ENCODE data around the gene MEMO1. TPM values are rescaled to one million over a fixed set of nuclear protein-coding genes. Genes with fewer than 3 reads are reported as not detected.

Gene MEMO1
- total RNA-seq, 2 experiments from 2014 or later: 43.5 to 43.8 TPM

DNA sequence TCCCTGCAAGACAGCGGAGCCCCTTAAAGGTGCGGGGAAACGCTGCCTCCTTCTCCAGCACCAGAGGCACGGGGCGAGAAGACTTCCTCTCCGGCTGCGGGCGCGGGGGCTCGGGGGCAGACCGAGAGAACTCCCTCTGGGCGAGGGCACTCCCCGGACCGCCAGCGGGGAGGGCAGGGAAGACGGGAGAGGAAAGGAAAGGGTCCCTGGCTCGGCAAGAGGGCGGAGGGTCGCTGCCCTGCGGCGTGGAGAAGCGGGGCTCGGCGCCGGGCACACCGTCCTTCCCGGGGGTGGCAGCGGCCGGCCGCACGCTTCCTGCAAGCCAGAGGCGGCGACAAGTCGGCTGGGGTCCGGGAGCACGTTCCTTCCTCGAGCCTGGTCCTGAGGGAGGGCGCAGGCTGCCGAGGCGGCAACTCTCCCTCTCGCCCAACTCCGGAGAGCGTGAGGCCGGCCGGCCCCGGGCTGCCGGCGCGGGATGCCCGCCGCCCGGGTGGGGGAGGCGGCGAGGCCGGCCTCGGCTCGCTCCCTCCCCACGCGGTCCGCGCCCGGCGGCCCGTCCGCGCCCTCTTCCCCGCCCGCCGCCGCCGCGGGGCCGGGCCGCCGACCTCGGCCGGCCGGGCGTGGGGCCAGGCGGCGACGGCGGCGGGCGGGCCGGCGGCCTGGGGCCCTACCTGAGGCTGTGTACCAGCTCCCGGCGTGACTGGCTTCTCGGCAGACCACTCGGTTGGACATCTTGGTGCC is 1.1 kb downstream of the MEMO1 start:
- H3K36me3 Mint-ChIP-seq: peaks cover 20% of the 10 kb centered on the region
- no peaks in the 10 kb centered on the region for H3K9me3 Mint-ChIP-seq
- DNase-seq (peak; percentile 67), ATAC-seq (ENCODE audit: low read depth) (peak; percentile 11)
- peaks cover 39% of the 10 kb centered on the region for H3K4me1 Mint-ChIP-seq
- POLR2A ChIA-PET: interaction anchor here (1.8 to 2.2 kb wide), 3 partner anchors 30 to 198 kb away, joined by 4 to 19 read pairs (median 9); partner anchors contain the start of genes DPY30 and SPAST
- no peaks in the 10 kb centered on the region for H3K27me3 Mint-ChIP-seq
- peak overlapping the region; percentile 94 for H3K27ac Mint-ChIP-seq
- H3K4me3 Mint-ChIP-seq: peak overlapping the region; percentile 98

DNA sequence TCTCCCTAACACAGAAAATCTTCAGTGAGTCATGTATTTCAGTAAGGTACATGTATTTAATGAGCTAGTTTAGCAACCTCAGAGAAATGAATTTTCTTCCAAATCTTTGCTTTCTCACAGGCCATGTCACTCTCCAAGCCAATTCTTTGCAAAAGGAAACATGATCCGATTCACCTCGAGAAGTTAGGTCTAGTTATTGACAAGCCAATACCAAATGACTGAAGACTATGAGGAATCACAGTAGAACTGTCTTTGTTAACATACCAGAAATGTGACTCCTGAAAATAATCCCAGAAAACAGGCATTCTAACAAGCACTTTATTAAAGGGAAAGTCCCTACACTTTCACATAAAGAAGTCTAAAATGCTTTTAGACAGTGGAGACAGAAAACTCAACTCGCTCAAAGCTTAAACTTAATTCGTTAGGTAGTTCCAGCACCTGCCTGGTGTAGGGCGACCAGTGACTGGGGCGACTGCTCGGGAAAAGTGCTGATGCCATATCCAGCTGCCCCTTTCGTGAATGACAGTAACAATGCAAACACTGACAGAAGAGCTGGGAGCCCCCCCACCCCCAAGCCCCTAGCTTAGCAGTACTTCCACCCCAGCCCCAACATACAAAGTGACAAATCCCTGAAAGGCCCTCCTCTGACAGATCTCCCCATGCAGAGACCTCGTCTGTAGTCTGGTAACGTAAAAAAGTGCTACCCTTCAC is 1.8 kb downstream of the MEMO1 start:
- H3K27ac Mint-ChIP-seq: peak overlapping the region; percentile 94
- POLR2A ChIA-PET: interaction anchor here (1.0 to 2.2 kb wide), 3 partner anchors 9 to 55 kb away, joined by 5 to 19 read pairs (median 9); partner anchors contain the start of genes DPY30 and SPAST
- no peaks in the 10 kb centered on the region for H3K27me3 Mint-ChIP-seq
- H3K36me3 Mint-ChIP-seq: peaks cover 19% of the 10 kb centered on the region
- peak overlapping the region; percentile 98 for H3K4me3 Mint-ChIP-seq
- DNase-seq (no peak), ATAC-seq (ENCODE audit: low read depth) (no peak)
- H3K9me3 Mint-ChIP-seq: no peaks in the 10 kb centered on the region
- peaks cover 42% of the 10 kb centered on the region for H3K4me1 Mint-ChIP-seq

DNA sequence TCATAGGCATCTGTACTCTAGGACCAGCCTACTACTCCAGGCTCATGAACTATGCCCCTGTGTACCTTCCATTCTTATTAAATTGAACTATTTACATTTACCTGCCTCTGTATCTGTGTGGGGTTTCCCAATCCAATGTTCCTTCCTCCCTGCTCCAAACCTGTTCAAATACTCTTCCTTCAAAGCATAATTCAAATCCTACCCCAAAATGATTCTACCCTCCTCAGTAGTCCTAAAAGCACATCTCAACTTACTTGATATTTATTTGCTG is 3.8 kb downstream of the MEMO1 start:
- DNase-seq (no peak), ATAC-seq (ENCODE audit: low read depth) (no peak)
- Mint-ChIP-seq H3K27ac (peak overlapping the region; percentile 2), H3K4me3 (peak overlapping the region; percentile 1), H3K27me3 (no peaks in the 10 kb centered on the region), H3K9me3 (no peaks in the 10 kb centered on the region), H3K4me1 (peaks cover 41% of the 10 kb centered on the region), H3K36me3 (peaks cover 16% of the 10 kb centered on the region)
- POLR2A ChIA-PET: no interaction called here

DNA sequence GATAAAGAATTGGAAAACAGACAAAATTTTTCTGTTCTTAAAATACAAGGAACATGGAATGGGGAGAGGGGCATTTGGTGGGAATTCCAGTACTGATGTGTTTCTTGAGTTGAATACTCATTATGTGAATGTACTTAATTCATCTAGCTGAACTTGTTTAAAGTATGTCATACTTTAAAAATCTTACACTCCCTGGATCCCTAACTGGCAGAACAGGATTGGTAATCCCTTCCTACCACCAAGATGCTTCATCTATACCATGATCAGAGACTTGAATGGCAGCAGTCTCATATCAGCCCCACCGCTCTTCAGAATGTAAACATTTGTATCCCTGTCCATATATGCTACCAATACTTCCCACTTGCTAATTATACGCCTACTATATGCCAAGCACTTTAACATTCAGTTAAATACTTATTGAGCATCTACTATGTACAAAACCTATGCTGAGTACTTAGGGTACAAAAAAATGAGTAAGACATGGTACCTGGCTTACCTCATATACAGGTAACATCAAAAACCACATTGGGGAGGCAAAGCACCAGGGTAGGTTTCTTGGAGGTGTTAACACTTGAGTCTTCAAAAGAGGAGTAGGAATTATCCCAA is 5.3 kb downstream of the MEMO1 start:
- POLR2A ChIA-PET: no interaction called here
- Mint-ChIP-seq H3K9me3 (no peaks in the 10 kb centered on the region), H3K4me3 (no peak overlapping the region), H3K36me3 (peaks cover 15% of the 10 kb centered on the region), H3K27me3 (no peaks in the 10 kb centered on the region), H3K4me1 (peaks cover 40% of the 10 kb centered on the region), H3K27ac (no peak overlapping the region)
- DNase-seq: no peak
- ATAC-seq (ENCODE audit: low read depth): no peak

DNA sequence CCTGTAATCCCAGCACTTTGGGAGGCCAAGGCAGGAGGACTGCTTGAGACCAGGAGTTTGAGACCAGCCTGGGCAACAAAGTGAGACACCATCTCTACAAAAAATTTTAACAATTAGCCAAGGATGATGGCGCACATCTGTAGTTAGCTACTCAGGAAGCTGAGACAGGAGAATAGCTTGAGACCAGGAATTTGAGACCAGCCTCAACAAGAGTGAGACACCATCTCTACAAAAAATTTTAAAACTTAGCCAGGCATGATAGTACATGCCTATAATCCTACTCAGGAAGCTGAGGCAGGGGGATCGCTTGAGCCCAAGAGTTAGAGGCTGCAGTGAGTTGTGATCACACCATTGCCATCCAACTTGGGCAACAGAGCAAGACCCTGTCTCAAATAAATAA is 7.0 kb downstream of the MEMO1 start:
- POLR2A ChIA-PET: interaction anchor here (0.6 to 1.5 kb wide), 2 partner anchors 12 to 36 kb away, joined by 4 read pairs; partner anchors contain the start of gene DPY30

DNA sequence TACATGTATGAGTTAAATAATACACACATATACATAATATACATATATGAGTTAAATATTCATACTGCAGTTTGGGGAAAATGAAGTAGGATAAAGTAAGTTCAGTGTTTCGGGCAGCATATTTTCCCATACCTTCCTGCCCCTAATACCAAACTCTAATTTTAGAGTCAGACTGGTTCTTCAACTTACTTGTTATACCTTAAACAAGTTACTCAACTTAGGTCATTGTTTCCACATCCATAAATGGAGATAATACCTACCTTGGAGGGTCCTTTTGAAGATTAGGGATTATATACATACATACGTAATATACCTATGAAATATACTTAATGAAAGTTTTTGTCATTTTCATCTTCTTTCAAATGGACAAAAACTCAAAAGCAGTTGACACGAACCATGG is 8.4 kb downstream of the MEMO1 start:
- no peaks in the 10 kb centered on the region for H3K9me3 Mint-ChIP-seq
- no peak overlapping the region for H3K4me3 Mint-ChIP-seq
- no peak for ATAC-seq (ENCODE audit: low read depth)
- no peak overlapping the region for H3K27ac Mint-ChIP-seq
- H3K4me1 Mint-ChIP-seq: peaks cover 45% of the 10 kb centered on the region
- no peak for DNase-seq
- POLR2A ChIA-PET: no interaction called here
- no peaks in the 10 kb centered on the region for H3K27me3 Mint-ChIP-seq
- peaks cover 20% of the 10 kb centered on the region for H3K36me3 Mint-ChIP-seq

More for the DNA sequence above, 7.0 kb downstream of the MEMO1 start:
- H3K9me3 Mint-ChIP-seq: no peaks in the 10 kb centered on the region
- H3K4me1 Mint-ChIP-seq: peaks cover 46% of the 10 kb centered on the region
- ATAC-seq (ENCODE audit: low read depth) (no peak), DNase-seq (no peak)
- H3K36me3 Mint-ChIP-seq: peaks cover 18% of the 10 kb centered on the region
- H3K27me3 Mint-ChIP-seq: no peaks in the 10 kb centered on the region
- no peak overlapping the region for H3K4me3 Mint-ChIP-seq
- H3K27ac Mint-ChIP-seq: no peak overlapping the region

DNA sequence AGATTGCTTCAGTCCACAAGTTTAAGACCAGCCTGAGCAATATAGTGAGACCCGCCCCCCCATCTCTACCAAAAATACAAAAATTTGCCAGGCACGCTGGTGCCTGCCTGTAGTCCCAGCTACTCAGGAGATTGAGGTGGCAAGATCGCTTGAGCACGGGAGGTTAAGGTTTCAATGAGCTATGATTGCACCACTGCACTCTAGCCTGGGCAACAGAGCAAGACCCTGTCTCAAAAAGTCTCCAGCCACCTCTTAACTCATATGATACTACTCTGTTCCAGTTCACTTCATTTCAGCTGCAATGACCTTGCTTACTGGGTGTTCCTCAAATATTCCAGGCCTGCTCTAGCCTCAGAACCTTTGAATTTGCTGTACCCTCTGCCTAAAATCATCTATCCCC is 11.4 kb downstream of the MEMO1 start:
- H3K27ac Mint-ChIP-seq: no peak overlapping the region

DNA sequence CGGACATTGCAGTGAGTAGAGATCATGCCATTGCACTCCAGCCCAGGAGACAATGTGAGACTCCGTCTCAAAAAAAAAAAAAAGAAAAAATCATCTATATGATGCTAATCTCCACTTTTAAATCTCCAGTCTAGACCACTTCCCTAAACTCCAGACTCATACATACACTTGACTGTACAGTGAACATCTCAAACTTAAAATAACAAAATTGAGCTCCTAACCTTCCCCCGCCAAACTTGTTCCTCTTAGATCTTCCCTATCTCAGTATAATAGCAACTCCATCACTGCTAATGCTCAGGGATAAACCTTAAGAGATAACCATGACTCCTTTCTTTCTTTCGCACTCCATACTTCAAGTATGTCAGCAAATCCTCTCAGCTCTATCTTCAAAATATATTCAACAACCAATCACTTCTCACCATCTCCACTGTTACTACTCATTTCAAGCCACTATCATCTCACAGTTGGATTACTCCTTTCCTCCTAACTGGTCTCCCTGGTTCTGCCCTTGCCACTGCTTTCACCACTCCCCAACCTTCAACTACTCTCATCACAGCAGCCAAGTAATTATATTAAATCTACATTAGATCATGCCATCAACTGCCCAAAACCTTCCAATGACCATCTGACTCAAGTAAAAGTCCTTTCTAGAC is 12.0 kb downstream of the MEMO1 start:
- POLR2A ChIA-PET: no interaction called here
- DNase-seq: no peak
- H3K4me3 Mint-ChIP-seq: no peak overlapping the region
- peaks cover 16% of the 10 kb centered on the region for H3K36me3 Mint-ChIP-seq
- H3K27me3 Mint-ChIP-seq: no peaks in the 10 kb centered on the region
- no peak for ATAC-seq (ENCODE audit: low read depth)
- peak overlapping the region; percentile 4 for H3K27ac Mint-ChIP-seq
- H3K4me1 Mint-ChIP-seq: peaks cover 33% of the 10 kb centered on the region
- no peaks in the 10 kb centered on the region for H3K9me3 Mint-ChIP-seq

More for the DNA sequence above, 11.4 kb downstream of the MEMO1 start:
- POLR2A ChIA-PET: interaction anchor here (0.9 kb wide), 1 partner anchor 9 kb away, joined by 5 read pairs; no protein-coding TSS in a partner anchor
- Mint-ChIP-seq H3K4me1 (peaks cover 36% of the 10 kb centered on the region), H3K36me3 (peaks cover 16% of the 10 kb centered on the region), H3K27me3 (no peaks in the 10 kb centered on the region), H3K4me3 (no peak overlapping the region), H3K9me3 (no peaks in the 10 kb centered on the region)
- DNase-seq: no peak
- ATAC-seq (ENCODE audit: low read depth): no peak

DNA sequence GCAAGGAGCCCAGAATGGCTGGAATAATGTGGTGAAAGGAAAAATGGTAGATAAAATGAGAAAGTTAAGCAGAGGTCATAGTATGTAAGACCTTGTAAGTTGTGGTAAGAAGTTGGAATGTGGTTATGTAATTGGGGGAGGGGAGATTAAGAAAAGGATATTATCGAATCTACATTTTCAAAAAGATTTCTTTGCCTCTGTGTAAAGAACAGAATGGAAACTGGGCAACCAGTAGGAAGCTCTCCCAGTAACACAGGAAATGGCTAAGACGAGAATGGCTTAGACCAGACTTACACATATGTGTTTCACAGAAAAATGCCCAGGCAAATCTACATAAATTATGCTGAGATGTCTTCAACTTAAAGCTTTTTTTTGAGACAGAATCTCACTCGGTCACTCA is 13.2 kb downstream of the MEMO1 start:
- H3K36me3 Mint-ChIP-seq: peaks cover 16% of the 10 kb centered on the region
- no peaks in the 10 kb centered on the region for H3K27me3 Mint-ChIP-seq
- POLR2A ChIA-PET: no interaction called here
- no peak overlapping the region for H3K4me3 Mint-ChIP-seq
- ATAC-seq (ENCODE audit: low read depth) (peak; percentile 63), DNase-seq (no peak)
- H3K4me1 Mint-ChIP-seq: peaks cover 35% of the 10 kb centered on the region
- H3K27ac Mint-ChIP-seq: no peak overlapping the region
- H3K9me3 Mint-ChIP-seq: no peaks in the 10 kb centered on the region

DNA sequence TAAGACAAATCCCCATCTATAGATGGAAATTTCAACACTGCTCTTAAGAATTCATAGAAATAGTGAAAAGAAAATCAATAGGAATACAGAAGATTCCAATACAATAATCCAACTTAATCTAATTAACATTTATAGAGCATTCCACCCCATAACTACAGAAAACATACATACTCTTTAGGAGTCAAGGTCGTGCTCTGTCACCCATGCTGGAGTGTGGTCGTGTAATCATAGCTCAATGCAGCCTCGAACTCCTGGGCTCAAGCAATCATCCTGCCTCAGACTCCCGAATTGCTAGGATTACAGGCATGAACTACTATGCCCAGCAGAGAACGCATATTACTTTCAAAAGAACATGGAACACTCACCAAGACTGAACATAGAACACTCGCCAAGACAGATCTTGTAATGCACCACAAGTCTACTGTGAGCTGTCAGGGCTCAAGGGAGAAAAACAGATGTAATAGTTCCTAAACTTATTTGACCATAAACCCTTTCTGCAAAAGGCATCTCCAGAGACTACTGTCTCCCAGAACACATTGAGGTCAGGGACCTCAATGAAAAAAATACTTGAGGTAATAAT is 14.1 kb downstream of the MEMO1 start:
- POLR2A ChIA-PET: no interaction called here
- ATAC-seq (ENCODE audit: low read depth) (no peak), DNase-seq (no peak)
- H3K4me3 Mint-ChIP-seq: no peak overlapping the region
- no peaks in the 10 kb centered on the region for H3K9me3 Mint-ChIP-seq
- H3K27me3 Mint-ChIP-seq: no peaks in the 10 kb centered on the region
- H3K4me1 Mint-ChIP-seq: peaks cover 35% of the 10 kb centered on the region
- H3K36me3 Mint-ChIP-seq: peaks cover 21% of the 10 kb centered on the region
- H3K27ac Mint-ChIP-seq: no peak overlapping the region

DNA sequence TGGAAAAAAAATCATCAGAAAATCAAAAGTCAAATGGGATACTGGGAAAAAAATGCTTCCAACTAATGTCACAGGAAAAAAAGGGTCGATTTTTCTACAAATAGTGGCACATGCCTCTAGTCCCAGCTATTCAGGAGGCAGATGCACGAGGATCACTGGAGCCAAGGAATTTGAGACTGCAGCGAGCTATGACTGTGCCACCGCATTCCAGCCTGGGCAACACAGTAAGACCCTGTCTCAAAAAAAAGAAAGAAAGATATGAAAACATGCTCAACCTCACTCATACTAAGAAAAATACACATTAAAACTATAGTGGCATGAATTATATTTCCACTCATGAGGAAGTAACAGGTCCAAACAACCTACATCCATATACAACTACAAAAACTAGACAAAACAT is 17.9 kb downstream of the MEMO1 start:
- ATAC-seq (ENCODE audit: low read depth) (no peak), DNase-seq (no peak)
- Mint-ChIP-seq H3K4me1 (peaks cover 22% of the 10 kb centered on the region), H3K9me3 (no peaks in the 10 kb centered on the region), H3K27me3 (no peaks in the 10 kb centered on the region), H3K4me3 (no peak overlapping the region), H3K27ac (no peak overlapping the region), H3K36me3 (peaks cover 25% of the 10 kb centered on the region)
- POLR2A ChIA-PET: no interaction called here

DNA sequence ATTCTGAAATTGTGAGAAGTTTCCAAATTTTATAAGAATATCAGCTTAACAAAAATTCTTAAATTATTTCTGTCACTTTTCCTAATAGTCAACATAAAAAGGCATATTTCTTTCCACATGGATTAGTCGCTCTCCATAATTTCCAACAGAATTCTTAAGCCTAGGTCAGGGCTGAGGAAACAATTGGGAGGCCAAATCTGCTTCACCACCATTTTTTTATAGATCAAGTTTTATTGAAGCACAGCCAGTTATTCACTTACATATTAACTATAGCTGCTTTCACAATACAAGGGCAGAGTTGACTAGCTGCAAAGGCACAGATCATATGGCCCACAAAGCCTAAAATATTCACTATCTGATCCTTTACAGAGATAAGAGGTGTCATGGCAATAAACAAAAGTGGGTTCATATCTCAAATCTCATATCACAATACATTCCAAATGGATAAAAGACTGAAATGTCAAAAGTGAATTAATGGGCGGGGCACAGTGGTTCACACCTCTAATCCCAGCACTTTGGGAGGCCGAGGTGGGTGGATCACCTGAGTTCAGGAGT is 18.7 kb downstream of the MEMO1 start:
- POLR2A ChIA-PET: no interaction called here
- no peak overlapping the region for H3K4me3 Mint-ChIP-seq
- no peak overlapping the region for H3K27ac Mint-ChIP-seq
- peaks cover 20% of the 10 kb centered on the region for H3K4me1 Mint-ChIP-seq
- ATAC-seq (ENCODE audit: low read depth) (no peak), DNase-seq (no peak)
- no peaks in the 10 kb centered on the region for H3K9me3 Mint-ChIP-seq
- peaks cover 23% of the 10 kb centered on the region for H3K36me3 Mint-ChIP-seq
- no peaks in the 10 kb centered on the region for H3K27me3 Mint-ChIP-seq

DNA sequence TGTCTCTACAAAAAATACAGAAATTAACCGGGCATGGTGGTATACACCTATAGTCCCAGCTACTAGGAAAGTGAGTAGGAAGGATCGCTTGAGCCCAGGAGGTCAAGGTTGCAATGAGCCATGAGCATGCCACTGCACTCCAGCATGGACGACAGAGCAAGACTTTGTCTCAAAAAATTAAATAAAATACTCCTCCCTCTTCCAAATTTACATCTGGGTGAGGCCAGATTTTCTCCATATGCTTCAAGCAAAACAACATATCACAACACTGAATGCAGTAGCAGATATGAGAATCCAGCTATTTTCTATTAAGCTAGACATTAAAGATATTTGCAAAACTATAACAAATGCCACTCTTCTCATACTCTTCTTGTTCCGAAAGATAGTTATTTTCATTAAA is 20.9 kb downstream of the MEMO1 start:
- Mint-ChIP-seq H3K27ac (no peak overlapping the region), H3K4me3 (no peak overlapping the region), H3K36me3 (peaks cover 14% of the 10 kb centered on the region), H3K27me3 (no peaks in the 10 kb centered on the region), H3K9me3 (no peaks in the 10 kb centered on the region), H3K4me1 (peaks cover 13% of the 10 kb centered on the region)
- ATAC-seq (ENCODE audit: low read depth): no peak
- no peak for DNase-seq
- POLR2A ChIA-PET: no interaction called here
